Superior temporal gyrus (tissue), 1 donor: ENCODE results near the gene LYG1.

Experiments
- DNase-seq: peaks from one replicate; pipeline ENCODE4 v3.0.0-alpha.2; 2016; ENCODE audit errors: extremely low spot score

The LYG1 gene

GRCh38 chr2:99275882-99276281 lies 25.1 kb downstream of the LYG1 start:
- no peak for DNase-seq

GRCh38 chr2:99261242-99261641 lies 39.8 kb downstream of the LYG1 start:
- no peak for DNase-seq

- DNase-seq: no peak
Observed at GRCh38 chr2:99260184-99260583, 40.8 kb downstream of the LYG1 start.

- DNase-seq: no peak
Observed at GRCh38 chr2:99259465-99259864, 41.5 kb downstream of the LYG1 start.

GRCh38 chr2:99256677-99257076 lies 44.3 kb downstream of the LYG1 start:
- no peak for DNase-seq

GRCh38 chr2:99255491-99256318 lies 45.3 kb downstream of the LYG1 start, which contains the start of gene LYG2:
LYG2 (minus strand) TSS chr2:99255666; CDS start chr2:99254260, 1,406 bp downstream.
- DNase-seq: no peak

- no peak for DNase-seq
Observed at GRCh38 chr2:99249951-99250350, 51.0 kb downstream of the LYG1 start.

GRCh38 chr2:99242151-99242550 lies 58.8 kb downstream of the LYG1 start:
- no peak for DNase-seq

- no peak for DNase-seq
Observed at GRCh38 chr2:99240431-99240830, 60.6 kb downstream of the LYG1 start.

- DNase-seq: no peak
Observed at GRCh38 chr2:99238599-99238998, 62.4 kb downstream of the LYG1 start.
